Measurements from ENCODE around the gene NXNL1.
"Not testable (repeated sequence)": the region's sequence is repeated elsewhere in the genome, so short reads cannot be mapped to it uniquely, and the experiment has no call there.

DNA sequence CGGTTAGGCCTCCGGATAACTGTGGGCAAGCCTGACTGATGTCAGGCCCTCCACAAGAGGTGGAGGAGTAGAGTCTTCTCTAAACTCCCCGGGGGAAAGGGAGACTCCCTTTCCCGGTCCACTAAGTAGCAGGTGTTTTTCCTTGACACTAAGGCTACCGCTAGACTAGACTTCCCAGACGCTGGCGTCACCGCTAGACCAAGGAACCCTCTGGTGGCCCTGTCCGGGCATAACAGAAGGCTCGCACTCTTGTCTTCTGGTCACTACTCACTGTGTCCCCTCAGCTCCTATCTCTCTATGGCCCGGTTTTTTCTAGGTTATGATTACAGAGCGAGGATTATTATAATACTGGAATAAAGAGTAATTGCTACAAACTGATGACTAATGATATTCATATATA lies 38.3 kb upstream of the NXNL1 start:
- TF ChIP-seq POLR2A (IDR thresholded peaks at IDR 0.05; ENCODE audit: low read depth, low read length); TAF1 (IDR thresholded peaks at IDR 0.05; ENCODE audit: borderline replicate concordance, low read depth, low read length); POLR2AphosphoS5 (IDR thresholded peaks at IDR 0.05; ENCODE audit: low read depth, low read length): not testable (repeated sequence)

All from GM12892 (cell line).